Gastrocnemius medialis (tissue), 4 donors: ENCODE measurements around the gene MARVELD1.

Source experiments
- POLR2A ChIP-seq, 2 donors: fragments of 450-650 bp; IDR thresholded peaks; one replicate each; pipeline ENCODE4 v1.6.1; 2017; ENCODE audit warnings: antibody characterized with exemption in 2 of 2, mild to moderate bottlenecking in 2 of 2, moderate library complexity in 2 of 2
- TF ChIP-seq, protein P1 (sequence below), 5 experiments: fragments of 450-650 bp in 3 of 5; fragments of 200-600 bp in 2 of 5; sonication (generic) in 2 of 5; IDR thresholded peaks in 4 of 5; conservative IDR thresholded peaks in 1 of 5; 1 replicate in 4 of 5; 2 replicates in 1 of 5; pipeline ENCODE4 v1.5.1; 2016 to 2019; ENCODE audit warnings: antibody characterized with exemption in 5 of 5, mild to moderate bottlenecking in 3 of 5, moderate library complexity in 3 of 5

DNA sequence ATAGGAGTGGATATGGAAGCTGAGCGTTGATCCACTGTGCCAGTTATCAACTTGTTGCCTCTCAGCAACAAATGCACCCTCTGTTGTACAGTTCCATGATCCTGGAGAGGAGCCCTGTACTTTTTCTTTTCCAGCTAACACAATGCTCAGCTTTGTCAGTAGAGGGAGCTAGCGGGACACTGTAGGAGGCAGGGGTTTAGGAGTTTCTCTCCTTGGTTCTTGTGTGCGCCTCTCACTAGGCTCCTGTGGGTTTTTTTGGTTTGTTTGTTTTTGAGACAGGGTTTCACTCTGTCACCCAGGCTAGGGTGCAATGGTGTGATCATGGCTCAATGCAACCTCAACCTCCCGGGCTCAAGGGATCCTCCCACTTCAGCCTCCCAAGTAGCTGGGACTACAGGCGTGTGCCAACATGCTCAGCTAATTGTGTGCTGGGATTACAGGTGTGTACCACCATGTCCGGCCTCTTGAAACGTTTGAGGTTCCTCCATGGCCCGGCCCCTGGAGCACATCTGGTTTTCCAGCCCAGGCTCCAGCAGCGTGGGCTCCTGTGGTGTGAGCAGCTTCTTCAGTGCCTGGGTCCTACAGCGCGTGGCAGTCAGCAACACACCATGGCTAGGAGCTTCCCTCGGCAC, 12.0 kb upstream of the MARVELD1 start:
- TF ChIP-seq, protein P1, sequence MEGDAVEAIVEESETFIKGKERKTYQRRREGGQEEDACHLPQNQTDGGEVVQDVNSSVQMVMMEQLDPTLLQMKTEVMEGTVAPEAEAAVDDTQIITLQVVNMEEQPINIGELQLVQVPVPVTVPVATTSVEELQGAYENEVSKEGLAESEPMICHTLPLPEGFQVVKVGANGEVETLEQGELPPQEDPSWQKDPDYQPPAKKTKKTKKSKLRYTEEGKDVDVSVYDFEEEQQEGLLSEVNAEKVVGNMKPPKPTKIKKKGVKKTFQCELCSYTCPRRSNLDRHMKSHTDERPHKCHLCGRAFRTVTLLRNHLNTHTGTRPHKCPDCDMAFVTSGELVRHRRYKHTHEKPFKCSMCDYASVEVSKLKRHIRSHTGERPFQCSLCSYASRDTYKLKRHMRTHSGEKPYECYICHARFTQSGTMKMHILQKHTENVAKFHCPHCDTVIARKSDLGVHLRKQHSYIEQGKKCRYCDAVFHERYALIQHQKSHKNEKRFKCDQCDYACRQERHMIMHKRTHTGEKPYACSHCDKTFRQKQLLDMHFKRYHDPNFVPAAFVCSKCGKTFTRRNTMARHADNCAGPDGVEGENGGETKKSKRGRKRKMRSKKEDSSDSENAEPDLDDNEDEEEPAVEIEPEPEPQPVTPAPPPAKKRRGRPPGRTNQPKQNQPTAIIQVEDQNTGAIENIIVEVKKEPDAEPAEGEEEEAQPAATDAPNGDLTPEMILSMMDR (IDR thresholded peaks at IDR 0.05 in 4 of 5, conservative IDR thresholded peaks at IDR 0.05 in 1 of 5): peak; percentile 41 to 81 (median 71)
- no peak for TF ChIP-seq POLR2A (IDR thresholded peaks at IDR 0.05)
